GM12864 (cell line): ENCODE results near the gene FABP6.

Experiments
- DNase-seq: peaks from one replicate; pipeline ENCODE4 v3.0.0-alpha.2; 2011; ENCODE audit warnings: low read depth
- H3K4me3 ChIP-seq: 2 replicates; pipeline ENCODE4 v1.5.1; 2011; ENCODE audit warnings: mild to moderate bottlenecking, low read depth, low read length, control low read depth
- CTCF ChIP-seq: IDR thresholded peaks from 2 replicates; pipeline ENCODE4 v1.5.1; 2011; ENCODE audit warnings: low read depth, mild to moderate bottlenecking, moderate library complexity, low read length, control low read depth, inconsistent platforms; ENCODE audit errors: missing control alignments

Gene FABP6

GRCh38 chr5:160260881-160261815 is 31.8 kb downstream of the FABP6 start:
- TF ChIP-seq CTCF: no peak
- no peak for DNase-seq
- no peak overlapping the region for H3K4me3 ChIP-seq

- no peak for DNase-seq
- no peak for TF ChIP-seq CTCF
- no peak overlapping the region for H3K4me3 ChIP-seq
These were observed 33.1 kb downstream of the FABP6 start for GRCh38 chr5:160262151-160263074.

GRCh38 chr5:160263326-160263855 is 34.1 kb downstream of the FABP6 start:
- TF ChIP-seq CTCF: no peak
- DNase-seq: no peak
- H3K4me3 ChIP-seq: no peak overlapping the region

GRCh38 chr5:160266044-160266443 is 36.7 kb downstream of the FABP6 start:
- no peak for TF ChIP-seq CTCF
- no peak overlapping the region for H3K4me3 ChIP-seq
- no peak for DNase-seq

- TF ChIP-seq CTCF: peak; percentile 20
- H3K4me3 ChIP-seq: no peak overlapping the region
- no peak for DNase-seq
These were observed 37.5 kb downstream of the FABP6 start for GRCh38 chr5:160266752-160267345.

GRCh38 chr5:160268121-160268520 is 38.8 kb downstream of the FABP6 start:
- no peak for TF ChIP-seq CTCF
- no peak overlapping the region for H3K4me3 ChIP-seq

More at GRCh38 chr5:160268121-160268520, 38.8 kb downstream of the FABP6 start:
- no peak for DNase-seq
